GM20000 (cell line): Measurements from ENCODE around the gene PHACTR1.
A peak's percentile ranks its signal among the peaks of the same experiment; 100 is the strongest.

Experiments
- DNase-seq: peaks from one replicate; pipeline ENCODE4 v3.0.0; 2012; ENCODE audit warnings: low spot score
- TF ChIP-seq, protein P1 (sequence below): IDR thresholded peaks from 2 replicates; pipeline ENCODE4 v1.5.1; 2012; ENCODE audit warnings: mild to moderate bottlenecking, control low read depth; ENCODE audit errors: extremely low read depth, missing control alignments

The PHACTR1 gene

DNA sequence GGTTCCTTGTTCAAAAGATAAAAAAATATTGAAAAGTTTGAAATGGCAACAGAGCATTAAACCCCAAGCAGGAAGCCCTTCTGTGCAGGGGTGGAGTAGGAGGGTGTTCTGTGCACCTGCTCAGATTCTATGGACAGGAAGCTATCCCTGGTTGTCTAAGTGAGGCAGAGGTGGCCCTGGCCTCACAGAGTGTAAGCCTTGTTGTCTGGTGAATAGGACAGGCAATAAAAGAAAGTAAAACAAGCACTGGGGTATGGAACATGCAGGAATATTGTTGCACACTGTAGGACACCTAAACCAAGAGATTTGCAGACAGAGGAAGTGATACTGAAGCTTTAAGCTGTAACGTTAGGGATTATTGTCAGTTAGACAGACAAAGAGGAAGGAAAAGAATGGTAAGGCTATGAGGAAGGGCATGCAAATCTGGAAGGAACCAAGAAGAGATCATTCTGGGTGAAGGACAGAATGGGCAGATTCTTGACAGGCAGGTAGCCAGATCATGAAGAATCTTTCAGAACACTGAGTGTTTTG lies 545.0 kb downstream of the PHACTR1 start:
- no peak for DNase-seq
- TF ChIP-seq, protein P1, sequence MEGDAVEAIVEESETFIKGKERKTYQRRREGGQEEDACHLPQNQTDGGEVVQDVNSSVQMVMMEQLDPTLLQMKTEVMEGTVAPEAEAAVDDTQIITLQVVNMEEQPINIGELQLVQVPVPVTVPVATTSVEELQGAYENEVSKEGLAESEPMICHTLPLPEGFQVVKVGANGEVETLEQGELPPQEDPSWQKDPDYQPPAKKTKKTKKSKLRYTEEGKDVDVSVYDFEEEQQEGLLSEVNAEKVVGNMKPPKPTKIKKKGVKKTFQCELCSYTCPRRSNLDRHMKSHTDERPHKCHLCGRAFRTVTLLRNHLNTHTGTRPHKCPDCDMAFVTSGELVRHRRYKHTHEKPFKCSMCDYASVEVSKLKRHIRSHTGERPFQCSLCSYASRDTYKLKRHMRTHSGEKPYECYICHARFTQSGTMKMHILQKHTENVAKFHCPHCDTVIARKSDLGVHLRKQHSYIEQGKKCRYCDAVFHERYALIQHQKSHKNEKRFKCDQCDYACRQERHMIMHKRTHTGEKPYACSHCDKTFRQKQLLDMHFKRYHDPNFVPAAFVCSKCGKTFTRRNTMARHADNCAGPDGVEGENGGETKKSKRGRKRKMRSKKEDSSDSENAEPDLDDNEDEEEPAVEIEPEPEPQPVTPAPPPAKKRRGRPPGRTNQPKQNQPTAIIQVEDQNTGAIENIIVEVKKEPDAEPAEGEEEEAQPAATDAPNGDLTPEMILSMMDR: no peak

DNA sequence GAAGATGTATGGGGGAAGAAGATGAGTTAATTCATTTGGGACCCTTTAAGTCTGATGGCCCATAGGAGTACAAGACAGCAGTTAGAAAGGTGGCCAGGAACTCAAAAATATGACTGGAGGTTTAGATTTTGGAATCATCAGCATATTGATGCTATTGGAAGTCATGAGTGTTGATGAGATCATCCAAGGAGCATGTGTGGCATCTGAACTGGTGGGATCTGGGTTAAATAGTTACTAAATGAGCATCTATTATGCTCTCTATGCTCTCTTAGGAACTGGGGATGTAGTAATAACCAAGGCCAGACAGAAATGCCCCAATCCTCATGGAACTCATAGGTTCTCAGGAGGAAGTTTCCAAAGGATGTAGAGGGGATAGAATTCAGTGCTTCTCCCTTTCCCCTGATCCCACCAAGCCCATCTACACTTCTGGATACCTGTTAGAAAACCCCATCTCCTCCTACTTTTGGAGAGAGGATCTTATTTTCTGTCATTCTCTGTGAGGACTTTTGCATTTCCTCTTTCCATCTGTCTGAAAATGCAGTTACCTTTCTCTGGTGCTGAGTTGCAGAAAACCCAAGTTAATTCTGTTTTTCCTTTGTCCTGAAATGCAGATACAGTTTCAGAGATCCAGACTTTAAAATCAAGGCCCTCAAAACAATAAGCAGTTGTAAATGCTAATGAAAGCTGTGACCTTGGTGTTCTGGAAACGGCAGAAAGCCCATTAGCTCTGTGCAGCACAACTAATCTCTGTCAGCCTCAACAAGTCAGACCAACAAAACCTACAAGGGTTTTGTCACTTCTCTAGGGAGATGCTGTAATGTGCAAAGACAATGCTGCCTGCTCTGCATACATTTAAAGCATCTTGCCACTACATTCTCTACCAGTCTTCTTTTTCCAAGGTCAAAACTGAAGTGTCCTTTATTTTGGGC lies 546.0 kb downstream of the PHACTR1 start:
- TF ChIP-seq, protein P1: no peak
- no peak for DNase-seq

DNA sequence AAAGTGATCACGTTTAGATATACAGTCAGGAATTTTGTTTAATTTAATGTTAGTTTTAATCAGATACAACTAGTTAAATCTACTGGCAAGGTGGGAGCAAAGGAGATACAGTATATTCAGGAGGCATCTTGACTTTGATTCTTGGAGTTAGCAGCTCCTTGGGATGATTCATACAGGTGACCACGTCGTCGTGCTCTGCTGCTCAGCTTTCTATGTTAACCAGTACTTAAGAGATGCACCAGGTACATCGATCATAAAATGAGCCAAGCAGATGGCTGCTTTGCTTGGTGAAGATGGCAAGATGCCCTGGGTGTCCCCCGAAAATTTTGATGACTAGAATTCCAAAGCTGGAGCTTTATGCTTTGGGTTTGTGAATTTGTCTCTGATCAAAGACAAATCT lies 547.1 kb downstream of the PHACTR1 start:
- no peak for DNase-seq
- TF ChIP-seq, protein P1: no peak

DNA sequence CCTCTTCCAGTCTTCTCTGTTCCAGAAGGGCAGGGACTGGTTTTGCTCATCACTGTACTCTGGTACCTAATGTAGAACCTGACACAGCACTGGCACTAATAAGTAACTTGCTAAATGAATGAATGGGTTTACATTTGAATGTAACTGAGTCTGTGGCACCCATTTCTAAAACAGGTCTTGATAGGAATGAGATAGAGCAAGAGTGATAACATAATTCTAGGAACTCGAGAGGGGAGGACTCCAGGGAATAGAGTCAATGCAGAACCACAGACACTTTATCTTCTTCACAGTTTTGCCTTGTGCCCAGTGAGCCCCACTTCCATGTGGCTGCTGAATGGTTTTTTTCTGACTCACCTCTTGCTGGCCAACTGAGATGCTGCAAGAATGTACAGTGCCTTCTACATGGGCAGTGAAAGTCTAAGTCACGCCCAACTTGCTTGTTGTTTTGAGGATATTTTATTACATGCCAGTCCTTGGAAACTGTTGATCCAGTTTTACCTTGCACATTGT lies 550.6 kb downstream of the PHACTR1 start:
- TF ChIP-seq, protein P1: no peak
- DNase-seq: no peak

DNA sequence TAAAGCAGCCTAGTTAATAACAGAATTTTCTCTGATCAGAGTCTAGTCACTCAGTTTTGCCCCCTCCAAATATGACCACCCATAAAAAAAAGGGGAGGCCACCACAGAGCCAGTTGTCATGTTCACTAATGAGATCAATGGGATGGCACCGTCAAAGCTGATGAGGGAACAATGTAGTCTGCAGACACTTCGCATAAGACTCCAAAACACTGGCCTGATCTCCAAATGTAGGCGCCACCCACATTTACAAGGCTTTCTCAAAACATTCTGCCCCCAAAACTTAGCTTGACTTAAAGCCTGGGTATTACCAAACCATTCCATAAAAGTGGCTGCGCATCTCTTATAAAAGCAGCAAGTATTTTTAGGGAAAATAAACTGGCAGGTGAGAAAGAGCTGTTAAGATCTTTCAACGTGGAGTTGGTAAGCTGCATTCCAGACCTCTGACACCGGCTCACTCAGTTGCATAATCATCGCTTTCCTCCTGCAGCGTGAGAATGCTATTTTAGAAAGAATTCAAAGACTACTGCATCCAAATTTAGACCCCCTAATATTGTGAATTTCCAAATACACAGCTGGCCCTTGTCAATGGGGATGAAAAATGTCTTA lies 552.4 kb downstream of the PHACTR1 start:
- DNase-seq: no peak

DNA sequence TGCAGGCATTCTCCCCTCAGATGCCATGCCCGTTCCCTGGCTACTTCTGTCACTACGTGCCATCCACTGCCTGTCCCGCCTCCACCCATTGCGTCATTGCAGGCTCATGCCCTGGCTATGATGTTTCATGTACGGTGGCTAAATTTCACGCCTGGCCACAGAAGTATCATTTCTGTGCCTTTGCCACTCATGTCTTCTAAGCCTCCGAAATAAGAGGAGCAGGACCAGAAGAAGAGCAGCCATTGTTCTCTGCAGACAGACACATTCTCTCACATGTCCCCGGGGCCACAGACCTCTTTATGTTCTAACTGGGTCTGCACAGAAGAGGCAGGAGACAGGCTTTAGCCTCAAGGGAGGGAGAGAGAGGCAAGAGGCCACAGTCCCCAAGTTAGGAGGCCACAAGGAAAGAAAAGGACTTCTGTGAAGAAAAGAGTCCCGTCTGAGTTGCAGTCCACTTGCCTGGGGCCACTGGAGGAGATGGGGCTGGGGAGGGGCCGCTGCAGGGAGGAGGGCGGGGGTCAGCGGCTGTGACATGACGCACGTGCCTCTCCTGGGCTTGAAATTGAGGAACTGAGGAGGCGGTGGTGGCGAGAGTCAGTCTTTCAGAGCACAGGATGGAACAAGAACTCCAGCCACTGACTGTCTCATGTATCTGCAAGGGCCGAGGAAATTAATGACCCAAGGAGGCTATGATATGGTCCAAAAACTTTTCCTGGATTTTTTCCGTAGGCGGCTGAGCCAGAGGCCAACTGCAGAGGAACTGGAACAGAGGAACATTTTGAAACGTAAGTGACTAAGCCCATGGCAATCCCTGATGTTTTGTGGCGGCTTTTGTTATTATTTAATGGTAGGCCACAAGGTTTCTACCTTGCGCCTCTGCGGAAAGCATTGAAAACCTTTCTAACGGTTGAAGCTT lies 555.8 kb downstream of the PHACTR1 start:
- TF ChIP-seq, protein P1: no peak

More for the DNA sequence above, 552.4 kb downstream of the PHACTR1 start:
- TF ChIP-seq, protein P1: no peak

More for the DNA sequence above, 555.8 kb downstream of the PHACTR1 start:
- DNase-seq: peak; percentile 64
